GM12878 (cell line): ENCODE results near the gene FAM193A.

Experiments
- BACH1 ChIP-seq: fragments of 450-650 bp; IDR thresholded peaks from 2 replicates; pipeline ENCODE4 v1.6.1; 2017; ENCODE audit warnings: mild to moderate bottlenecking, borderline replicate concordance
- CBFB ChIP-seq: IDR thresholded peaks from 2 replicates; pipeline ENCODE4 v1.6.1; 2016; ENCODE audit warnings: antibody characterized with exemption, low read depth
- CTCF ChIP-seq, 3 experiments: IDR thresholded peaks in 2 of 3; conservative IDR thresholded peaks in 1 of 3; 2 replicates each; pipeline ENCODE4 v1.5.1; 2011; ENCODE audit warnings: low read depth in 3 of 3, low read length in 3 of 3, mild to moderate bottlenecking in 3 of 3, control low read depth in 2 of 3, moderate library complexity in 2 of 3, inconsistent platforms in 1 of 3, mixed read lengths in 1 of 3; ENCODE audit not compliant: control insufficient read depth in 2 of 3, insufficient read depth in 1 of 3; ENCODE audit errors: extremely low read depth in 1 of 3
- ESRRA ChIP-seq: IDR thresholded peaks from 2 replicates; pipeline ENCODE4 v1.6.1; 2012; ENCODE audit warnings: mild to moderate bottlenecking, low read length, improper control_type of control experiment
- NFIC ChIP-seq: IDR thresholded peaks from 2 replicates; pipeline ENCODE4 v1.6.1; 2012; ENCODE audit warnings: low read depth, mild to moderate bottlenecking, inconsistent platforms, low read length, moderate library complexity
- POLR2A ChIP-seq: IDR thresholded peaks from 2 replicates; pipeline ENCODE4 v1.6.1; 2011; ENCODE audit warnings: low read depth, mild to moderate bottlenecking, low read length
- TF ChIP-seq, protein P1 (sequence below): fragments of 450-650 bp; IDR thresholded peaks from 2 replicates; pipeline ENCODE4 v1.6.1; 2017; ENCODE audit warnings: low read depth, mild to moderate bottlenecking, moderate library complexity

- no peak for TF ChIP-seq CBFB
- TF ChIP-seq, protein P1, sequence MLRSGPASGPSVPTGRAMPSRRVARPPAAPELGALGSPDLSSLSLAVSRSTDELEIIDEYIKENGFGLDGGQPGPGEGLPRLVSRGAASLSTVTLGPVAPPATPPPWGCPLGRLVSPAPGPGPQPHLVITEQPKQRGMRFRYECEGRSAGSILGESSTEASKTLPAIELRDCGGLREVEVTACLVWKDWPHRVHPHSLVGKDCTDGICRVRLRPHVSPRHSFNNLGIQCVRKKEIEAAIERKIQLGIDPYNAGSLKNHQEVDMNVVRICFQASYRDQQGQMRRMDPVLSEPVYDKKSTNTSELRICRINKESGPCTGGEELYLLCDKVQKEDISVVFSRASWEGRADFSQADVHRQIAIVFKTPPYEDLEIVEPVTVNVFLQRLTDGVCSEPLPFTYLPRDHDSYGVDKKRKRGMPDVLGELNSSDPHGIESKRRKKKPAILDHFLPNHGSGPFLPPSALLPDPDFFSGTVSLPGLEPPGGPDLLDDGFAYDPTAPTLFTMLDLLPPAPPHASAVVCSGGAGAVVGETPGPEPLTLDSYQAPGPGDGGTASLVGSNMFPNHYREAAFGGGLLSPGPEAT, result no peak
- no peak for TF ChIP-seq BACH1
- no peak for TF ChIP-seq CTCF (IDR thresholded peaks at IDR 0.05 in 2 of 3, conservative IDR thresholded peaks at IDR 0.05 in 1 of 3; ENCODE audit: control insufficient read depth in 2 of 3, extremely low read depth in 1 of 3, insufficient read depth in 1 of 3, low read depth in 3 of 3, low read length in 3 of 3)
- TF ChIP-seq ESRRA, result no peak
- TF ChIP-seq POLR2A, result no peak
- no peak for TF ChIP-seq NFIC
Observed at GRCh38 chr4:2700031-2700430, 163.6 kb downstream of the FAM193A start.
